Parathyroid adenoma (tissue), 2 donors: ENCODE measurements around the gene MYO3B.

ENCODE experiments used
- H2AFZ ChIP-seq: fragments of 300-600 bp; sonication (generic); one replicate; pipeline ENCODE4 v1.7.0; 2017; ENCODE audit warnings: antibody characterized with exemption, mild to moderate bottlenecking
- H3K27ac ChIP-seq: fragments of 300-600 bp; sonication (generic); one replicate; pipeline ENCODE4 v1.7.0; 2017
- H3K27me3 ChIP-seq: fragments of 300-600 bp; sonication (generic); one replicate; pipeline ENCODE4 v1.7.0; 2017; ENCODE audit warnings: low read length; ENCODE audit not compliant: control insufficient read depth, insufficient read depth
- H3K36me3 ChIP-seq: fragments of 300-600 bp; sonication (generic); one replicate; pipeline ENCODE4 v1.7.0; 2017; ENCODE audit warnings: low read length; ENCODE audit not compliant: control insufficient read depth, insufficient read depth
- H3K4me1 ChIP-seq: fragments of 300-600 bp; sonication (generic); one replicate; pipeline ENCODE4 v1.7.0; 2017; ENCODE audit warnings: control low read depth
- H3K4me2 ChIP-seq: fragments of 300-600 bp; sonication (generic); one replicate; pipeline ENCODE4 v1.7.0; 2017; ENCODE audit warnings: low read length
- H3K4me3 ChIP-seq: fragments of 300-600 bp; sonication (generic); one replicate; pipeline ENCODE4 v1.7.0; 2017; ENCODE audit warnings: low read depth, low read length
- H3K79me2 ChIP-seq: fragments of 300-600 bp; sonication (generic); one replicate; pipeline ENCODE4 v1.7.0; 2017; ENCODE audit warnings: control low read depth
- H3K9ac ChIP-seq: fragments of 300-600 bp; sonication (generic); one replicate; pipeline ENCODE4 v1.7.0; 2017; ENCODE audit warnings: mild to moderate bottlenecking
- H3K9me3 ChIP-seq: fragments of 300-600 bp; sonication (generic); one replicate; pipeline ENCODE4 v1.7.0; 2017; ENCODE audit warnings: low read length; ENCODE audit not compliant: control insufficient read depth
- TF ChIP-seq, protein P1 (sequence below): fragments of 300-600 bp; sonication (generic); IDR thresholded peaks from one replicate; pipeline ENCODE4 v1.7.0; 2017; ENCODE audit warnings: antibody characterized with exemption, mild to moderate bottlenecking
- donor health status: primary hyperparathyroidism.

The MYO3B gene

DNA sequence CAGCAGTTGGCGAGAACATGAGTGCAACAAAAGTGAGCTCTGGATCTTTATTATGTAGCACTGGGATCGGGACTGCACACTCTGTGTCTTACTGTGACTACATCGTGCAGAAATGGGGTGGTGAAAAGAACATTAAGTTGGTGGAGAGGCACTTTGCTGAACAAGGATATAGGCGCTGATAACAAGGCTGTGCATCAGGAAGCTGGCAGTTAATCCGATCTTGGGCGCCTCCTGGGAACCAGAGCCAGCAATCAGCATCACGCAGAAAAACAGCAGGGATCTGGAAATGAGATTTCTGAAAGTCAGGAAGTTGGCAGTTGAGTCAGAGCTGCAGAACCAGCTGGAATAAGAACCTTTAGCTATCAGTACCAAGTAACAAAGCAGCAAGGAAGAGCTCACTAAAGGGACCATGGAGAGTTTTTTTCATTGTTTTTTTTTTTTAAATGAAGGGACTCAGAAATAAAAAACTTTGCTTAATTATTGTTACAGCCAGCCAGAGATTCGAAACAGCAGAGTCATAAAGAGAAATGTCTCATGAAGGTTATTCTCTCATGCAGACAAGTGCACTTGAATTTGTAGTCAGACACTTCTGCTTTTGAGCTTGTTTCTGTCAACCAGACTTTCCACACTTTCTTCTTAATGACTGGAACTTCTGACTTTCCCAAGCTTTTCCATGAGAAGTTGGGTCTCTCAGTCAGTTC is 22.8 kb upstream of the MYO3B start:
- Histone ChIP-seq H3K4me3 (no peak overlapping the region), H3K27me3 (no peaks in the 10 kb centered on the region), H3K79me2 (no peaks in the 10 kb centered on the region), H3K9ac (no peak overlapping the region), H3K36me3 (no peaks in the 10 kb centered on the region), H3K27ac (no peak overlapping the region), H3K9me3 (no peaks in the 10 kb centered on the region), H2AFZ (no peak overlapping the region), H3K4me2 (no peak overlapping the region), H3K4me1 (no peaks in the 10 kb centered on the region)
- TF ChIP-seq, protein P1, sequence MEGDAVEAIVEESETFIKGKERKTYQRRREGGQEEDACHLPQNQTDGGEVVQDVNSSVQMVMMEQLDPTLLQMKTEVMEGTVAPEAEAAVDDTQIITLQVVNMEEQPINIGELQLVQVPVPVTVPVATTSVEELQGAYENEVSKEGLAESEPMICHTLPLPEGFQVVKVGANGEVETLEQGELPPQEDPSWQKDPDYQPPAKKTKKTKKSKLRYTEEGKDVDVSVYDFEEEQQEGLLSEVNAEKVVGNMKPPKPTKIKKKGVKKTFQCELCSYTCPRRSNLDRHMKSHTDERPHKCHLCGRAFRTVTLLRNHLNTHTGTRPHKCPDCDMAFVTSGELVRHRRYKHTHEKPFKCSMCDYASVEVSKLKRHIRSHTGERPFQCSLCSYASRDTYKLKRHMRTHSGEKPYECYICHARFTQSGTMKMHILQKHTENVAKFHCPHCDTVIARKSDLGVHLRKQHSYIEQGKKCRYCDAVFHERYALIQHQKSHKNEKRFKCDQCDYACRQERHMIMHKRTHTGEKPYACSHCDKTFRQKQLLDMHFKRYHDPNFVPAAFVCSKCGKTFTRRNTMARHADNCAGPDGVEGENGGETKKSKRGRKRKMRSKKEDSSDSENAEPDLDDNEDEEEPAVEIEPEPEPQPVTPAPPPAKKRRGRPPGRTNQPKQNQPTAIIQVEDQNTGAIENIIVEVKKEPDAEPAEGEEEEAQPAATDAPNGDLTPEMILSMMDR, result no peak

DNA sequence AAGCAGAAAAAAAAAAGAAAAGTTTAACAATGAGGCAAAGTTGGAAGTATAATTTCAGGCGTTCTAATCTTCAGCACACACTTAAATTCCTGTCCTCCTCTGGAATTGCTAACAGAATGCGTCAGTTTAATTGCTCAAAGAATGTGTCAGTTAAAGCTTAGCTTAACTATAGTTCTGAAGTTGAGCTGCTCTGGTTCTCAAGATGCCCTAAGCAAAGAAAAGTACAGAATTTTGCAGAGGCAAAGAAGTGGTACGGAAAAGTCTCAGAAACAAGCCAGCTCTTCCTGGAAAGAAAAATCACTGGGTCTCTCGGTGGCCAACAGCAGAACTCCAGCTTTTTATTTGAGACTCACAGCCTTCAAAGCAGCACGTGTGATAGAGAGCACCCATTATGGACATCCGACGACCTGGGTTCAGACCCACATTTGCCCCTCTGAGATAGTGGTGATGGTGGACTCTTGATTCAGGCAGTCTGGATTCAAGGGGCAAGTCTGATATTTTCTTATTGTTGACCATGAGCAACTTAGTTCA is 22.2 kb upstream of the MYO3B start:
- Histone ChIP-seq H2AFZ (no peak overlapping the region), H3K27ac (no peak overlapping the region), H3K4me2 (no peak overlapping the region), H3K9ac (no peak overlapping the region), H3K4me1 (no peaks in the 10 kb centered on the region), H3K79me2 (no peaks in the 10 kb centered on the region), H3K36me3 (no peaks in the 10 kb centered on the region), H3K27me3 (no peaks in the 10 kb centered on the region), H3K4me3 (no peak overlapping the region), H3K9me3 (no peaks in the 10 kb centered on the region)
- TF ChIP-seq, protein P1, result no peak

DNA sequence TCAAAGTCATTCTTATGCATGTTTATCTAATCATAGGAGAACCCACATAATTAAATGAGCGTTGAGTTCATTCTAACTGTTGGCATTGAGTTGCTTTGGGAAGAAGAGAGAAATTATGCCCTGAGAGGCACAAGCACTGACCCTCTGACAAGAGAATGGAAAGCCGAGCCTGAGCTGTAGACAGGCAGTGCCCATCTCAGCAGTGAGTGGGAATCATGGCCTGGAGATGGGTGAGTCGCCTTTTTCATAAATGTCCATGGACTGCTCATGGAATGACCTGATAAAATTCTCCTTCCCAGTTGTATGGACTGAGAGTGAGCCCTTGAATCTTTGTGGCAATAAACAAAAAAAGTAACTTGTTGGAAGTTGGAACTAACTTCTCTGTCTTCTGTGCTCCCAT is 21.4 kb upstream of the MYO3B start:
- no peaks in the 10 kb centered on the region for H3K4me1 ChIP-seq
- H3K79me2 ChIP-seq, result no peaks in the 10 kb centered on the region
- no peak overlapping the region for H2AFZ ChIP-seq
- no peak overlapping the region for H3K4me2 ChIP-seq
- H3K27me3 ChIP-seq, result no peaks in the 10 kb centered on the region
- H3K9me3 ChIP-seq, result no peaks in the 10 kb centered on the region
- no peak overlapping the region for H3K27ac ChIP-seq
- no peak overlapping the region for H3K4me3 ChIP-seq
- TF ChIP-seq, protein P1, result no peak
- H3K36me3 ChIP-seq, result no peaks in the 10 kb centered on the region
- H3K9ac ChIP-seq, result no peak overlapping the region

DNA sequence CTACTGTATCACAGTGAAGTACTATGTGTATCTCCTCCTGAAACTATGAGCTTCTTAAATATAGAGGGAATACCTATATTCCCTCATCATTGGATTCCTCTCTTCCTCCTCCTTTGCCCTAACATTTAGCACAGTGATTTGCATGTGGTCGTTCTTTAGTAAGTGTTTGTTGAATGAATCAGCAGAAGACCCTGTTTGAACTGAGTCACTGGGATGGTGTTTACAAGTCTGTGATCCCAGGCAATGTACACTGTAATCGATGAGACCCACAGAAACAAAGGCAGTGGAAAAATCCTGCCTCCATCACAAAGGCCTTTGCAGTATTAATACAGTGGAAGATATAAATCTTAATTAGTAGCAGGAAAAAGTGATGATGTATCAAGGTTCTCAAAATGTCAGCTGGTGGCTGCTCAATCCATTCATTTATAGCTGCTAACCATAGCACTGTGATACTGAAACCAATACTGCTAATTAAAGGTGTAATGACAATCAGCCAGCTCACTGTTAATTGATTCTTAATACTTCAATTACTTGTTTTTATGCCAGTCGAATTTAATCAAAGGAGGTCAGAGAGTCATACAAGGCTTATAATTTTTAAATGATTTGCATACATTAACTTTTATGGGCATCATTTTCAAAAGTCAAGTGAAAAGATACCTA is 20.8 kb upstream of the MYO3B start:
- H3K9me3 ChIP-seq, result no peaks in the 10 kb centered on the region
- no peaks in the 10 kb centered on the region for H3K27me3 ChIP-seq
- H3K79me2 ChIP-seq, result no peaks in the 10 kb centered on the region
- H3K36me3 ChIP-seq, result no peaks in the 10 kb centered on the region
- H2AFZ ChIP-seq, result no peak overlapping the region
- TF ChIP-seq, protein P1, result no peak
- H3K4me1 ChIP-seq, result no peaks in the 10 kb centered on the region
- no peak overlapping the region for H3K4me2 ChIP-seq
- H3K27ac ChIP-seq, result no peak overlapping the region
- no peak overlapping the region for H3K9ac ChIP-seq
- H3K4me3 ChIP-seq, result no peak overlapping the region
